ENCODE data around the gene RNASE7.

The RNASE7 gene

GRCh38 chr14:21043974-21044618 lies 1.9 kb downstream of the RNASE7 start:
- no peak for DNase-seq

DNA sequence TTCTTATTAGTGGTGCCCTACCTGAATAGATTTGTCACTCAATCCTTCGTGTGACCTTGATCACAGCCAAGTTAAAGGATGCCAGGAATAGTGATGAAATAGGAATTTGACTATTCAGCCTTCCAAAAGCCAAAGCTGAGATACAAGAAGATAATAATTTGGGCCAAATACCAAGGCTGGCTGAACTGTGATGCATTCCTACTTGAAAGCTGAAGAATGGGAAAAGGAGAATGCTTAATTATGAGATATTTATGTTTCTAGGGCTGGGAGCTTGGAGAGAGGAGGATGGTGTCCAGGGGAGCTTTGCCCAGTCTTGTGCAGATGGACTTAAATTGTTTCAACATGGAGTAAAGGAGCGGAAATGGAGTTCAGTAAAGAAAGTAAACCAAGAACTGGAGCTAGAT lies 5.2 kb downstream of the RNASE7 start:
- DNase-seq, result no peak

- no peak for DNase-seq
These were observed 6.5 kb downstream of the RNASE7 start for GRCh38 chr14:21048638-21049037.

DNA sequence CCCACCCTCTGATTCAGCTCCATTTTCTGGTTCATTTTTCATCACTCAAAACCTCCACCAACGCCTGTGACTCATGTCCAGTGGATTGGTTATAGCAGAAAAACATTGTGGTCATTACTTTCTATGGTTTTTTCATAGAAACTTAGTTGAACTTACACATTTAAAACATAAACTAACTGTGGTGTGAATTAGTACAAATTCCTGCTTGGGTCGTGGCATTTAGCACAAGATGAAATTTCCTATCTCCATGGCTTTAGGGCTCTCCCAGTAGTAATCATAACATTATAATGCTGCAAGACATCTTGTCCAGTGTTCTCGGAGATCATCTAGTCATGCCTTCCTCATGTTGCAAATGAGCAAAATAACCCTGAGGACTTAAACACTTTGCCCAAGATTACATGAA lies 7.1 kb downstream of the RNASE7 start:
- DNase-seq, result no peak

DNA sequence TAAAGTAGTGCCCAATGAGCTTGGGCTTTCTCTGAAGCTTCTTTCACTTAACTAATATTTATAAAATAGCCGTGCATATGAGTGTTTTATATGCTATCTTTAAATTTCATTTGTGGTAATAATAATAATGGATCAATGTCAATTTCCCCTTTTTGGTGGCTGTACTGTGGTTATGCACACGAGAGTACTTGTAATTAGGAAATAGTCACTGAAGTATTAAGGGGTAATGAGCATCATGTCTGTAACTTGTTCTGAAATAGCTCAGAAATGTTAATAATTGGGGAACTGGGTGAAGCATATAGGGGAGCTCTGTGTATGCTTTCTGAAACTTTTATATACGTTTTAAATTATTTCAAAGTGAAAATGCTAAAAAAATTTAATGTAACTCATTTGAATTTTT lies 8.4 kb downstream of the RNASE7 start:
- DNase-seq, result no peak

DNA sequence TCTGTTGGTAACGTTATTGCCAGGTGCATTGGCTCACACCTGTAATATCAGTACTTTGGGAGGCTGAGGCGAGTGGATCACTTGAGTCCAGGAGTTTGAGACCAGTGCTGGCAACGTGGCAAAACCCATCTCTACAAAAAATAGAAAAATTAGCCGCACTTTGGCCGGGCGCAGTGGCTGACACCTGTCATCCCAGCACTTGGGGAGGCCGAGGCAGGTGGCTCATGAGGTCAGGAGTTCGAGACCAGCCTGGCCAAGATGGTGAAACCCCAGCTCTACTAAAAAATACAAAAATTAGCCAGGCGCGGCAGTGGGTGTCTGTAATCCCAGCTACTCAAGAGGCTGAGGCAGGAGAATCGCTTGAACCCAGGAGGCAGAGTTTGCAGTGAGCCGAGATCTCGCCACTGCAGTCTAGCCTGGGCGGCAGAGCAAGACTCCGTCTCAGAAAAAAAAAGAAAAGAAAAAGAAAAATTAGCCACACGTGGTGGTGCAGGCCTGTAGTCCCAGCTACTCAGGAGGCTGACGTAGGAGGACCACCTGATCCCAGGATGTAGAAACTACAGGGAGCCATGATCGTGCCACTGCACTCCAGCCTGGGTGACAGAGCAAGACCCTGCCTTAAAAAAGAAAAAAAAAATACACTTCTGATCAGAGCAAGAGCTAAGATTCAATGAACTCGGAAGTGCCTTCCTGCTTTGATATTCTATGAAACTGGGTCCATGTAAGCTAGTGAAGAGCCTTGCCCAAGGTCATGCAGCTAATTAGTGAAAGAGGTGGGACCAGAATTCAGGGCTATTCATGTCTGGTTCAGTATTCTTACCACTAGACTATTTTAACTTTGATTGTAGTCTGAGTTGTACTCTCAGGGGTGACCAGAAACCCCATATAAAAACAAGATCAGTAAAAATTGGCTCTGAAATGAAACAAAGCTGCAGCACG lies 11.3 kb downstream of the RNASE7 start:
- no peak for DNase-seq

GRCh38 chr14:21054123-21054767 lies 12.1 kb downstream of the RNASE7 start:
- DNase-seq, result no peak

DNA sequence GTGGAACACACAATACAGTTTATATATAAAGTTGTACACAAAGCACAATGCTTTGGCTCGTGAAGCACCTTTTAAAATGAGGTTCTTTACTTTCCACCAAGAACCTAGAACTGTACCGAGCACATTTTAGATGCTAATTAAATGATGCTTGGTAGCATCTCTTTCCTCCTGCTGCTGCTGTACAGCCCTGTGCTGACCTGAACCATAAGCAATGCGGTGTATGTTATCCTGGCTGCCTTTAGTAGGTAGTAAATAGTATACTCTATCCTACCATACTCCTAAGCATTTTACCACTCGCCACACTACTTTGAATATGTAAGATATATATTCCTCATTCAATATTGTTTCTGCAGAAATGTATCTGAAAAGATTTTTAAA lies 12.6 kb downstream of the RNASE7 start:
- no peak for DNase-seq

- DNase-seq, result no peak
These were observed 13.4 kb downstream of the RNASE7 start for GRCh38 chr14:21055432-21056117.

DNA sequence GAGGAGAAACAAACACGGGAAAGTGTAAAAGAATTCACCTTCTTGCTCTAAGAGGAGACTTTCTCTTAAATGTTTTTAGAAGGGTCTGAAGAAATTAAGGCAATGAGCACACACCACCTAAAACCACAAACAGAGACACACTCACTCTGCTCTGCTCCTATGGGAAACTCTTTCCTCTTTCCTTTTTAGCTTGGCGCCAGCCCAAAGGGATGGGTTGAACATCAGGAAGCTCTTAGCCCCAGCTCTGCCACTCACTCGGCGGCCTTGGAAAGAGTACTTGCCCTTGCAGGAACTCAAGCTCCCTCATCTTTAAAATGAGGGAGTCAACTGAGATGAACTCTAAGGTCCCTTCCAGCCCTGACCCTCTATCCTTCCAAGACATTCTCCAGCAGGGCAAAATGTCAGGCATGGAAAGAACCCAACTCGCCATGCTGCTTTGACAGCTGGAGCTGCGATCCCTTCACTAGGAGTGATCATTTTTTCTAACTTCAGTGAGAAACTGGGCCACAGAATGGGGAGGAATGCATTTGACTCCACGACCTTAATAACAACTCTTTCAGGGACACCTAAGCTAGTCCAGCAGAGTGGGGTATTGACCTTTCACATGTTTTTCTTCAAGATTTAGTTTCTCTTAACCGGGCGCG lies 14.5 kb downstream of the RNASE7 start:
- DNase-seq, result no peak

- DNase-seq, result no peak
These were observed 15.9 kb downstream of the RNASE7 start, which contains the start of gene RNASE8 for GRCh38 chr14:21057803-21058675. Gene RNASE8 (plus strand): TSS chr14:21057822. CDS start chr14:21057893, 71 bp downstream.

DNA sequence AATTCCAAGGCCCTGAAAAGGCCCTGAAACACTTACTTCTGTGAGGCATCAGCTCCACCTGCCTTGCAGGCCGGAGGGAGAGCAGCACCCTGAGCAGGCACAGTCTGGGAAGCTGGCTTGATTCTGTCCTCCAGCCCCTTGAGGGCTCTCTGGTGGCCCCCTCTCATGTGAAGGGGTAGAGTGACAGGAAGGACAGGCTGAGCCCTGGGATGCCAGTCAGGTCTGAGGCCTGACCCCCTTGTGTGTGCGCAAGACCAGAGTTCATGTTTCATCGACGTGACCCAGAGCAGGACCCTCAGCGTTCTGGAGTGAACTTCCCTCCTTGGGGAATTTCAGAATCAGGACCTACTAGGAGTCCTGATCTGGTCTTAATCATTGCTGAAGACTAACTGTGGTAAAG lies 16.7 kb downstream of the RNASE7 start:
- no peak for DNase-seq

- no peak for DNase-seq
These were observed 17.9 kb downstream of the RNASE7 start for GRCh38 chr14:21059842-21060613.

DNA sequence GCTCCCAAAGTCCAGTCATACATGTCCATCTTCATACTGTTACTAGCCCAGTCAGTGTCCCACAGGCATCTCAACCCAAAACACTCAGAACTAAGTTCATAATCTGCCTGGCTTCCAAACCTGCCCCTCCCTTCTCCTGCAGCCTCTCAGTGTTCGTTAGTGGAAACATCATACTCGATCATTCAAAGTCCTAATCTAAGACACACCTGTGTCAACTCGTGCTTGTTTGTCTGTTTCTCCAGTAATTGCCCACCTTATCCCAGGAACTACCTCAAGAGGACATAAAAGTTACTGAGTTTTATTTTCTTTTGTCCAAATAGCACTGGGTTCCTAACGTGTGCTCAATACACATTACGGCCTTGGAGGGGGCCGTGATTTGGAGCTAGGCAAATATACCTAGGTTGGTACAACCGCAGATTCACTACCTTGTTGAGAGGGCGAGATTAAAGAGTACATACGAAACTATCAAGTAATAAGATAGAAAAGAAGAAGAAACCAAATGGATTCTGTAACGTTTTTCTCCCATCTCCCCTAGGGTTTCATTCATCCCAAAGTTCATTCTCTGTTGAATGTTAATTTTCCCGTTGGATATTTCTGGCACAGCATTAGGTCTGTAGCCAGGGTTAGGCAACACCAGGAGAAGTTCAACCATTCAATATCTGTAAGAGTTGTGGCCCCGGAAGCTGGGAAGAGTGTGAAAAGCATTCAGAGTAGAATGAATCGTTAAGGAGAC lies 18.6 kb downstream of the RNASE7 start:
- DNase-seq, result no peak

GRCh38 chr14:21061347-21061668 lies 19.1 kb downstream of the RNASE7 start:
- no peak for DNase-seq

- no peak for DNase-seq
These were observed 21.3 kb downstream of the RNASE7 start for GRCh38 chr14:21063479-21063878.

- no peak for DNase-seq
These were observed 24.8 kb downstream of the RNASE7 start for GRCh38 chr14:21066882-21067502.

DNA sequence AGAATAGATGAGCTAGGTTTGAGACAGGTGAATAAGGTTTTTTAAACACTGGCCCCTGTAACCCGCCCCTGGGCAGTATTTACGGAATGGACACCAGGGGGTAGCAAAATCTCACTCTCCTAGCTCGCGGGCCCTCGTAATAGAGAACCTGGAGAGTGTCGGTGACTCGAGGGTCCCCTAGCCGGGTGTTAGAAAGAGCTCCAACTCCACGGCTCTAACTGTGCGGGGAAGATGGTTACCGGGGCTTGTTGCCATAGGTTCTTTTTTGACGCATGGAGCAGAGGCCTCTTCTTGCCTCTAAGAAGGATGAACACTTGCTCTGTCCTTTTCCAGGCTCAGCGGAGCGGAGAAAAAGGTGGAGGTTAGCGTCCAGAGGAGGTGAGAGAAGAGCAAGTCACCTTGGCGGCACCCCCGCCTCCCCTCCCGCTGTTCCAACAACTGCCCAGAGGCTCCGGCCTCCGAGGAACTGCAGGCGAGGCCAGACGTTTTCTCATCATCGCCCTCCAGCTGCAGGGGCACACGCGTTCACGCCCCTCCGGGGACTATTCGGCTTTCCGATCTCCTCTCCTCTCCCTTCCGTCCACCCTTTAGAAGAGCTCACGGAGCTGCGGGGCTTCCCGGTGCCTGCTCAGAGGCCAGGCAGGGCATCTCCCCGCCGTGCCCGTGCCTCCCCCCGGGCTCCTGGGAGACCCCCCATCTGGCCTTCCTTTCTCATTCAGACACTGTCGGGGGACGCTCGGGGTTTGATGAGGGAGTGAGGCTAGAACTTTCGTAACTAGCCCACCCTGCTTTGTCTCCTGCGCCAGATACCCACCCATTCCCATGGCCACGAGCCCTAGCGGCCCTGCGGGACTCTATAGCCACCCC lies 26.6 kb downstream of the RNASE7 start:
- DNase-seq, result peak in 1 of 4 experiments; percentile 23

Data from activated naive CD4-positive, alpha-beta T cell (primary cell).